K562 (cell line): ENCODE measurements around the gene SERPINA1. TPM values are rescaled to one million over a fixed set of nuclear protein-coding genes. Genes with fewer than 3 reads are reported as not detected.

ENCODE experiments used
- ATAC-seq: fragments of 200-7000 bp; cut with Tn5 transposase; 3 replicates; pipeline ENCODE4 v1.9.1; 2020; ENCODE audit warnings: moderate library complexity
- BruUV-seq: library from RNA; stranded (reverse); fragments of 400-500 nt; replicated peaks from 2 replicates; lab custom pipeline; 2021; lab: Mats Ljungman, UMichigan
- CTCF ChIA-PET: fragments of 300-600 bp; formaldehyde crosslinking; extraction: SDS; loops from one replicate; lab custom pipeline; 2021; ENCODE audit warnings: low intra/inter-chr PET ratio; lab: Yijun Ruan, JAX
- POLR2A ChIA-PET: fragments of 300-600, 350-650 bp; sonication (Branson Sonifier 250); formaldehyde crosslinking; extraction: SDS; loops from one replicate; lab custom pipeline; 2021; ENCODE audit warnings: antibody characterized with exemption, inconsistent platforms; lab: Yijun Ruan, JAX
- DNase-seq, 4 experiments: peaks; one replicate each; pipeline versions ENCODE4 v3.0.0 to v3.0.0-alpha.2; 2011 to 2018; ENCODE audit warnings: low spot score in 3 of 4, mixed read lengths in 3 of 4; ENCODE audit errors: extremely low read depth in 1 of 4
- FAIRE-seq: peaks from 2 replicates; lab custom pipeline; 2011; peaks lifted over from hg19 to GRCh38; lab: Jason Lieb, UNC
- H2AFZ ChIP-seq: 2 replicates; pipeline ENCODE4 v1.6.0; 2011; ENCODE audit warnings: low read depth, low read length, control low read depth, inconsistent platforms
- H3K27ac ChIP-seq: fragments of 200-600 bp; 3 replicates; pipeline ENCODE4 v1.8.0; 2011; ENCODE audit warnings: low read depth, mild to moderate bottlenecking, control low read depth, inconsistent platforms, low read length, moderate library complexity, mixed read lengths; ENCODE audit errors: extremely low read depth
- H3K27me3 ChIP-seq, 2 experiments: fragments of 300-600 bp in 1 of 2; 2 replicates in 1 of 2; 3 replicates in 1 of 2; pipeline versions ENCODE4 v1.6.0 to v1.8.0; 2011; ENCODE audit warnings: inconsistent platforms in 2 of 2, low read length in 2 of 2, mild to moderate bottlenecking in 1 of 2, mixed read lengths in 1 of 2, moderate library complexity in 1 of 2; ENCODE audit not compliant: control insufficient read depth in 2 of 2, insufficient read depth in 2 of 2
- H3K36me3 ChIP-seq: fragments of 300-600 bp; 3 replicates; pipeline ENCODE4 v1.8.0; 2011; ENCODE audit warnings: mild to moderate bottlenecking, low read length, inconsistent platforms; ENCODE audit not compliant: control insufficient read depth, insufficient read depth
- H3K4me1 ChIP-seq, 2 experiments: fragments of 200-600 bp in 1 of 2; replicated peaks in 1 of 2; 2 replicates in 1 of 2; 3 replicates in 1 of 2; pipeline versions ENCODE4 v1.5.1 to v1.8.0; 2011; ENCODE audit warnings: inconsistent platforms in 2 of 2, low read length in 2 of 2, mild to moderate bottlenecking in 1 of 2, mixed read lengths in 1 of 2, moderate library complexity in 1 of 2; ENCODE audit not compliant: control insufficient read depth in 2 of 2, insufficient read depth in 2 of 2
- H3K4me2 ChIP-seq: 2 replicates; pipeline ENCODE4 v1.6.1; 2011; ENCODE audit warnings: low read length, control low read depth, inconsistent platforms, mixed read lengths; ENCODE audit not compliant: insufficient read depth
- H3K4me3 ChIP-seq: fragments of 200-600 bp; sonication (generic), shearing (Covaris generic); 2 replicates; pipeline ENCODE4 v1.5.1; 2016; ENCODE audit warnings: control low read depth, inconsistent platforms
- H3K79me2 ChIP-seq: fragments of 200-600 bp; 3 replicates; pipeline ENCODE4 v1.8.0; 2011; ENCODE audit warnings: low read length, inconsistent platforms; ENCODE audit not compliant: control insufficient read depth, insufficient read depth
- H3K9ac ChIP-seq, 2 experiments: 2 replicates each; pipeline versions ENCODE4 v1.6.0 to v1.6.1; 2011; ENCODE audit warnings: low read depth in 2 of 2, low read length in 2 of 2, control low read depth in 1 of 2, inconsistent platforms in 1 of 2, mild to moderate bottlenecking in 1 of 2, mixed read lengths in 1 of 2; ENCODE audit not compliant: insufficient read depth in 1 of 2
- H3K9me1 ChIP-seq: one replicate; pipeline ENCODE4 v1.6.0; 2011; ENCODE audit warnings: inconsistent platforms, mild to moderate bottlenecking, low read length, moderate library complexity; ENCODE audit not compliant: control insufficient read depth, insufficient read depth
- H3K9me3 ChIP-seq: replicated peaks from 2 replicates; pipeline ENCODE4 v1.5.1; 2011; ENCODE audit warnings: low read depth, low read length, inconsistent platforms; ENCODE audit not compliant: control insufficient read depth, insufficient read depth
- H4K20me1 ChIP-seq: replicated peaks from 2 replicates; pipeline ENCODE4 v1.6.1; 2011; ENCODE audit warnings: low read length, inconsistent platforms, mixed read lengths; ENCODE audit not compliant: control insufficient read depth, insufficient read depth
- CBX1 ChIP-seq: sonication (generic); IDR thresholded peaks from 2 replicates; pipeline ENCODE4 v1.6.1; 2016; ENCODE audit warnings: antibody characterized with exemption, low read depth, mild to moderate bottlenecking
- PCBP2 ChIP-seq: fragments of 200-400 bp; formaldehyde crosslinking; IDR thresholded peaks from 2 replicates; pipeline ENCODE4 v1.6.1; 2018; ENCODE audit warnings: low read length, low read depth, mild to moderate bottlenecking, moderate library complexity; ENCODE audit not compliant: poor library complexity, severe bottlenecking
- SP1 ChIP-seq: sonication (generic); formaldehyde crosslinking; IDR thresholded peaks from 2 replicates; pipeline ENCODE4 v1.8.1; 2022; ENCODE audit warnings: mild to moderate bottlenecking, missing genetic modification reagents
- ZFX ChIP-seq: sonication (generic); formaldehyde crosslinking; IDR thresholded peaks from 2 replicates; pipeline ENCODE4 v1.8.0; 2022; ENCODE audit warnings: mild to moderate bottlenecking, missing genetic modification reagents, moderate library complexity
- ZNF3 ChIP-seq: fragments of 250-450 bp; sonication (Bioruptor Pico); IDR thresholded peaks from 2 replicates; pipeline ENCODE4 v1.5.0; 2021; ENCODE audit warnings: mild to moderate bottlenecking, moderate library complexity
- ZNF436 ChIP-seq: fragments of 250-450, 450-650 bp; sonication (Bioruptor Pico); formaldehyde crosslinking; IDR thresholded peaks from 2 replicates; pipeline ENCODE4 v1.7.0; 2020; ENCODE audit warnings: mild to moderate bottlenecking
- WGBS: fragments of 100-300 bp; shearing (Covaris generic); methylation state at CpG from one replicate; pipeline ENCODE4 v1.1.6; 2016; ENCODE audit warnings: low coverage, mixed read lengths; ENCODE audit not compliant: insufficient coverage; ENCODE audit errors: missing lambda C conversion rate; 5-methylcytosine and 5-hydroxymethylcytosine counted together
- in situ Hi-C: fragments of 300-500 bp; cut with MboI; formaldehyde crosslinking; loops from 4 replicates; pipeline ENCODE4 v1.15.0; 2018; ENCODE audit warnings: inconsistent platforms, mixed read lengths
- intact Hi-C: fragments of 100-400 bp; cut with micrococcal nuclease; formaldehyde crosslinking; loops from 2 replicates; pipeline ENCODE4 v1.14.2; 2022
- polyA plus RNA-seq, 8 experiments: library from polyadenylated mRNA; depleted of rRNA in 4 of 8; stranded (reverse) in 5 of 8; unstranded in 3 of 8; fragments of >200 nt; fragmentation: Nextera tagmentation in 2 of 8; fragmentation: Illumina TruSeq in 1 of 8; extraction: Ambion mirVana in 2 of 8; extraction: Trizol in 1 of 8; gene quantifications; 2 replicates each; pipeline versions ENCODE4 v1.2.1 to v1.2.3, GENCODE V29; 2011 to 2014; ENCODE audit warnings: inconsistent platforms in 1 of 8, missing spikeins in 1 of 8
- total RNA-seq, 7 experiments: library from RNA; depleted of rRNA in 6 of 7; stranded (reverse); fragments of >200 nt in 6 of 7; fragmentation: Illumina TruSeq in 2 of 7; extraction: Trizol in 2 of 7; gene quantifications; 2 replicates each; pipeline versions ENCODE4 v1.2.1 to v1.2.3, GENCODE V29; 2011 to 2021; ENCODE audit warnings: low replicate concordance in 1 of 7
- TF ChIP-seq, protein P1 (sequence below): fragments of 250-450 bp; sonication (Bioruptor Pico); IDR thresholded peaks from 2 replicates; pipeline ENCODE4 v1.5.0; 2021; ENCODE audit warnings: mild to moderate bottlenecking, moderate library complexity

Gene SERPINA1
- total and polyA plus RNA-seq, 9 of the 15 experiments (the other 6 are each of a cell fraction or from before 2014, with no cell fraction given) = 4.1 TPM; not detected in 8

DNA sequence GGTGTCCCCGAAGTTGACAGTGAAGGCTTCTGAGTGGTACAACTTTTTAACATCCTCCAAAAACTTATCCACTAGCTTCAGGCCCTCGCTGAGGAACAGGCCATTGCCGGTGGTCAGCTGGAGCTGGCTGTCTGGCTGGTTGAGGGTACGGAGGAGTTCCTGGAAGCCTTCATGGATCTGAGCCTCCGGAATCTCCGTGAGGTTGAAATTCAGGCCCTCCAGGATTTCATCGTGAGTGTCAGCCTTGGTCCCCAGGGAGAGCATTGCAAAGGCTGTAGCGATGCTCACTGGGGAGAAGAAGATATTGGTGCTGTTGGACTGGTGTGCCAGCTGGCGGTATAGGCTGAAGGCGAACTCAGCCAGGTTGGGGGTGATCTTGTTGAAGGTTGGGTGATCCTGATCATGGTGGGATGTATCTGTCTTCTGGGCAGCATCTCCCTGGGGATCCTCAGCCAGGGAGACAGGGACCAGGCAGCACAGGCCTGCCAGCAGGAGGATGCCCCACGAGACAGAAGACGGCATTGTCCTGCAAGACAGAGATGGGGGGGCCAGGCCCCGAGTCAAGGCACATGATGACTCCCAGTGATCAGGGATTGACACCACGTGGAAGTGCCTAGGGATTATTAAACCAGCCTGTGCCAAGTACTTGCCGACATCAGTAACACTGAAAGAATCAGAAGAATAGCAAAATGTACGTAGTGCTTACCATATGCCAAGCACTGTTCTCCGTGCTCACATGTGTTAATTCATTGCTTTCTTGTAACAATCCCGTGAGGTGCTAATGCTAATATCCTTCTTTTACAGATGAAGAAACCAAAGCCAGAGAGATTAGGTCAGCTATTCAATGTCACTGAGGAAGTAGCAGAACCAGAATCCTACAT lies 5.4 kb downstream of the SERPINA1 start:
- BruUV-seq = no TSS peak

More for the DNA sequence above, 5.4 kb downstream of the SERPINA1 start:
- no peak for FAIRE-seq
- ChIA-PET POLR2A (interaction anchor here (0.5 kb wide), 1 partner anchor 540 kb away, joined by 3 read pairs; no protein-coding TSS in a partner anchor), CTCF (no interaction called here)
- Histone ChIP-seq H3K27me3 (peaks cover 0 to 5% of the 10 kb centered on the region in 2 experiments; a peak in 1 of 5 replicates), H3K9ac (no peak overlapping the region), H3K4me3 (no peak overlapping the region), H4K20me1 (no peaks in the 10 kb centered on the region; the same call in 1 of the 2 replicates), H3K79me2 (no peaks in the 10 kb centered on the region), H2AFZ (no peak overlapping the region), H3K27ac (no peak overlapping the region), H3K36me3 (no peaks in the 10 kb centered on the region), H3K4me1 (no peaks in the 10 kb centered on the region), H3K9me1 (no peaks in the 10 kb centered on the region), H3K4me2 (no peak overlapping the region), H3K9me3 (no peaks in the 10 kb centered on the region)
- in situ Hi-C loops = no loop called here
- WGBS = 4% methylated on average over 14 of the region's 18 CpGs
- no peak for TF ChIP-seq CBX1
- no peak for TF ChIP-seq SP1 (CRISPR knock-in tag)
- TF ChIP-seq ZNF3 (CRISPR knock-in tag) = no peak
- TF ChIP-seq ZNF436 (CRISPR knock-in tag) = no peak
- no peak for TF ChIP-seq ZFX
- TF ChIP-seq, protein P1, sequence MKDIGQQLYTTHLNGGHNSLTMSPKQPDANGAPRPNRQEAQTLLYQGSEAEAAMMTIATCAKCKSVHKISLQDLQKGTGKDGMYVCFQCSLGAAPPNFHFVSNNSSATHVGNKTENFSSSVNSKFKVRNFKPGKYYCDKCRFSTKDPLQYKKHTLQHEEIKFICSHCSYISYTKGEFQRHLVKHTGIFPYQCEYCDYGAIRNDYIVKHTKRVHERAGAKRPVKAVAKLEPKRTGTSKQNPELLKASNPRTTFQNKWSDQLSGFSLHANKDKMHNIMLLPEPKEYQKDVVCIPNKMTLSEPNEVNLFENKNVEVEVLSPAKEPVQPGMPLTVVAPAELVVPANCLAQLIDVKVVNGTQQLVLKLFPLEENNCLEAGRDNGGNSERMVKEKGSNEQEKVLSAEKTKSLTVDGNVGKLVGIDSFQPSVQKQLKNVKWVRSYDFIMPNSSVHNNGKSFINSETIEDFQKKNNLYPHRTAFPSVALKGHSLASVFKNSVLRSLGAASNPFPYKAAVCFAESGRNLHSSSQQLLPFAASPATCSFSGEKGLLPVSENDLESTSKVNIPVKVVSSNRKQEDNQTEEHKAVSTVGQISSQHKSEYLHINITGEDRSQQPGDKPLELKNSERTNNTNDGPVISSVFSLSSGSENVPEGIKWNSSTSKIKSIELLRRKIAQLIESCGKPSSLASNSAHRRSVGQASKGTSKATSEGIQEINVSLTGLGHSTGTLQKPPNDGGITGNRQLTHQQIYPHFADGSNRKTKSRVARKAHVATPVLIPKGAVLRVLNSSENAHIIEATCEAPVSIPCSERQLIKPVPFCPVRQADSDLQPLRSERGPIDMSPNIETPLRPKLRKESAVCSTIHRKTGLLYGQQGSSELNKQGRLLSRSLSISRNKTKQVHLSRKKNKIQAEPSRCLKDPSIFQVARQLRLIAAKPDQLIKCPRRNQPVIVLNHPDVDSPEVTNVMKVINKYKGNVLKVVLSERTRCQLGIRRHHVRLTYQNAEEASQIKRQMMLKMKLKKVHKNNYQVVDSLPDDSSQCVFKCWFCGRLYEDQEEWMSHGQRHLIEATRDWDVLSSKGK (CRISPR knock-in tag) = no peak
- no peak for TF ChIP-seq PCBP2
- ATAC-seq = no peak
- intact Hi-C loops = no loop called here
- DNase-seq = no peak
